Osteoblast (primary cell): ENCODE data around the gene SPAG16. TPM values are rescaled to one million over a fixed set of nuclear protein-coding genes. Genes with fewer than 3 reads are reported as not detected.
"Not testable (repeated sequence)": the region's sequence is repeated elsewhere in the genome, so short reads cannot be mapped to it uniquely, and the experiment has no call there.

Source experiments
- DNase-seq: peaks from one replicate; pipeline ENCODE4 v3.0.0; 2011; ENCODE audit warnings: low spot score, mixed read lengths; ENCODE audit not compliant: insufficient read length; ENCODE audit errors: missing footprints
- H2AFZ ChIP-seq: 2 replicates; pipeline ENCODE4 v1.6.0; 2011; ENCODE audit warnings: mild to moderate bottlenecking, low read length
- H3K27ac ChIP-seq: 2 replicates; pipeline ENCODE4 v1.5.1; 2011; ENCODE audit warnings: mild to moderate bottlenecking, low read depth, low read length, moderate library complexity
- H3K27me3 ChIP-seq: 2 replicates; pipeline ENCODE4 v1.6.0; 2012; ENCODE audit warnings: mild to moderate bottlenecking, control low read depth, inconsistent platforms, low read length, moderate library complexity; ENCODE audit not compliant: insufficient read depth
- H3K36me3 ChIP-seq: 2 replicates; pipeline ENCODE4 v1.5.1; 2011; ENCODE audit warnings: mild to moderate bottlenecking, low read length, control low read depth, moderate library complexity; ENCODE audit not compliant: insufficient read depth
- H3K4me1 ChIP-seq: 2 replicates; pipeline ENCODE4 v1.5.1; 2011; ENCODE audit warnings: mild to moderate bottlenecking, low read length, control low read depth, moderate library complexity; ENCODE audit not compliant: insufficient read depth
- H3K4me2 ChIP-seq: 2 replicates; pipeline ENCODE4 v1.6.0; 2011; ENCODE audit warnings: mild to moderate bottlenecking, low read length; ENCODE audit not compliant: insufficient read depth
- H3K4me3 ChIP-seq: fragments of 200-600 bp; sonication (generic); 3 replicates; pipeline ENCODE4 v1.5.1; 2012; ENCODE audit warnings: mild to moderate bottlenecking, low read length, inconsistent platforms; ENCODE audit not compliant: insufficient read depth
- H3K79me2 ChIP-seq: 2 replicates; pipeline ENCODE4 v1.6.0; 2012; ENCODE audit warnings: mild to moderate bottlenecking, low read length, control low read depth, inconsistent platforms; ENCODE audit not compliant: insufficient read depth
- H3K9me3 ChIP-seq: 2 replicates; pipeline ENCODE4 v1.5.1; 2011; ENCODE audit warnings: low read depth, low read length, control low read depth
- H4K20me1 ChIP-seq: 2 replicates; pipeline ENCODE4 v1.6.0; 2012; ENCODE audit warnings: mild to moderate bottlenecking, low read length, control low read depth; ENCODE audit not compliant: insufficient read depth
- CTCF ChIP-seq: IDR thresholded peaks from 2 replicates; pipeline ENCODE4 v1.5.1; 2011; ENCODE audit warnings: mild to moderate bottlenecking, low read depth, low read length, moderate library complexity; ENCODE audit errors: extremely low read depth
- total RNA-seq: library from RNA; depleted of rRNA; stranded (reverse); fragments of >200 nt; gene quantifications from 2 replicates; pipeline ENCODE4 v1.2.3, GENCODE V29; 2012

SPAG16 gene
- total RNA-seq, 1 donor: 47.8 TPM

GRCh38 chr2:213980883-213981282 is 696.6 kb downstream of the SPAG16 start:
- Histone ChIP-seq H4K20me1 (no peaks in the 10 kb centered on the region), H3K4me1 (no peaks in the 10 kb centered on the region), H3K4me3 (no peak overlapping the region), H3K27me3 (no peaks in the 10 kb centered on the region), H3K36me3 (no peaks in the 10 kb centered on the region), H3K27ac (no peak overlapping the region), H3K9me3 (no peaks in the 10 kb centered on the region), H3K4me2 (no peak overlapping the region), H2AFZ (no peak overlapping the region), H3K79me2 (no peaks in the 10 kb centered on the region)
- DNase-seq: no peak
- no peak for TF ChIP-seq CTCF

GRCh38 chr2:213989207-213989606 is 704.9 kb downstream of the SPAG16 start:
- no peaks in the 10 kb centered on the region for H4K20me1 ChIP-seq
- H3K4me1 ChIP-seq: no peaks in the 10 kb centered on the region
- no peaks in the 10 kb centered on the region for H3K27me3 ChIP-seq
- DNase-seq: no peak
- H3K4me2 ChIP-seq: no peak overlapping the region
- no peak overlapping the region for H2AFZ ChIP-seq
- H3K9me3 ChIP-seq: no peaks in the 10 kb centered on the region
- no peak overlapping the region for H3K4me3 ChIP-seq
- H3K79me2 ChIP-seq: no peaks in the 10 kb centered on the region
- no peak for TF ChIP-seq CTCF
- H3K27ac ChIP-seq: no peak overlapping the region
- no peaks in the 10 kb centered on the region for H3K36me3 ChIP-seq

GRCh38 chr2:213991453-213992108 is 707.3 kb downstream of the SPAG16 start:
- Histone ChIP-seq H3K27ac (no peak overlapping the region), H3K4me3 (no peak overlapping the region), H3K4me2 (no peak overlapping the region), H3K79me2 (no peaks in the 10 kb centered on the region), H3K36me3 (no peaks in the 10 kb centered on the region), H3K27me3 (no peaks in the 10 kb centered on the region), H3K9me3 (no peaks in the 10 kb centered on the region), H2AFZ (no peak overlapping the region), H4K20me1 (no peaks in the 10 kb centered on the region), H3K4me1 (peaks cover 10% of the 10 kb centered on the region)
- no peak for TF ChIP-seq CTCF
- DNase-seq: no peak

- Histone ChIP-seq H3K4me3 (no peak overlapping the region), H3K4me2 (peak overlapping the region; percentile 18), H2AFZ (no peak overlapping the region), H3K27ac (no peak overlapping the region), H3K36me3 (no peaks in the 10 kb centered on the region), H3K4me1 (peaks cover 10% of the 10 kb centered on the region), H3K27me3 (no peaks in the 10 kb centered on the region), H4K20me1 (no peaks in the 10 kb centered on the region), H3K9me3 (no peaks in the 10 kb centered on the region), H3K79me2 (no peaks in the 10 kb centered on the region)
- DNase-seq: peak; percentile 78
- no peak for TF ChIP-seq CTCF
These were observed 711.3 kb downstream of the SPAG16 start for GRCh38 chr2:213995400-213996105.

DNA sequence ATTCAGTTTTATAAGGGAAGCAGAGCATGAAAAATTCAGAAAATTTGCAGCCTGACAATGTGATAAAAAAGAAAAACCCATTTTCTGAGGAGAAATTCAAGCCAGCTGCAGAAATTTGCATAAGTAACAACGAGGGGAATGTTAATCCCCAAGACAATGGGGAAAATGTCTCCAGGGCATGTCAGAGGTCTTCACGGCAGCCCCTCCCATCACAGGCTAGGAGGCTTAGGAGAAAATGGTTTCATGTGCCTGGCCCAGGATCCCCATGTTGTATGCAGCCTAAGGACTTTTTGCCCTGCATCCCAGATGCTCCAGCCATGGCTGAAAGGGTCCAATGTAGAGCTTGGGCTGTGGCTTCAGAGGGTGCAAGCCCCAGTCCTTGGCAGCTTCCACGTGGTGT is 714.7 kb downstream of the SPAG16 start:
- not testable (repeated sequence) for H3K36me3 ChIP-seq, H3K79me2 ChIP-seq, H3K27me3 ChIP-seq, H3K4me2 ChIP-seq, H4K20me1 ChIP-seq, H3K9me3 ChIP-seq, H3K4me3 ChIP-seq, H3K27ac ChIP-seq, H3K4me1 ChIP-seq, DNase-seq, H2AFZ ChIP-seq
